Naive thymus-derived CD4-positive, alpha-beta T cell (primary cell): ENCODE measurements around the gene NR4A3. TPM values are rescaled to one million over a fixed set of nuclear protein-coding genes. Genes with fewer than 3 reads are reported as not detected.

Experiments used
- ATAC-seq: fragments of 150-1000 bp; cut with Tn5 transposase; 2 replicates; pipeline ENCODE4 v1.10.0; 2021; ENCODE audit warnings: mild to moderate bottlenecking, moderate library complexity
- CTCF ChIA-PET: fragments of 350-600 bp; sonication (Branson Sonifier 250); formaldehyde crosslinking; loops from one replicate; lab custom pipeline; 2021; ENCODE audit warnings: antibody characterized with exemption; lab: Charles Lee
- POLR2A ChIA-PET: fragments of 350-600 bp; sonication (Branson Sonifier 250); formaldehyde crosslinking; loops from one replicate; lab custom pipeline; 2021; ENCODE audit warnings: antibody characterized with exemption, inconsistent platforms; lab: Charles Lee
- DNase-seq, 9 donors: peaks; one replicate each; pipeline versions ENCODE4 v3.0.0 to v3.0.0-alpha.2; 2020 to 2022; ENCODE audit warnings: mixed read lengths in 1 of 9
- H3K27ac ChIP-seq: one replicate; pipeline ENCODE4 v1.7.0; 2013; ENCODE audit warnings: mild to moderate bottlenecking, low read depth, low read length, moderate library complexity
- H3K27me3 ChIP-seq, 2 donors: one replicate each; pipeline ENCODE4 v1.7.0; 2013; ENCODE audit warnings: low read length in 2 of 2, mild to moderate bottlenecking in 2 of 2, moderate library complexity in 2 of 2; ENCODE audit not compliant: control insufficient read depth in 2 of 2, insufficient read depth in 2 of 2
- H3K36me3 ChIP-seq, 3 experiments: 1 replicate in 2 of 3; 2 replicates in 1 of 3; pipeline ENCODE4 v1.7.0; 2013; ENCODE audit warnings: low read length in 3 of 3, mild to moderate bottlenecking in 3 of 3, moderate library complexity in 1 of 3; ENCODE audit not compliant: insufficient read depth in 3 of 3, control insufficient read depth in 2 of 3
- H3K4me1 ChIP-seq, 2 donors: one replicate each; pipeline ENCODE4 v1.7.0; 2013; ENCODE audit warnings: low read length in 2 of 2, mild to moderate bottlenecking in 2 of 2, moderate library complexity in 1 of 2; ENCODE audit not compliant: control insufficient read depth in 2 of 2, insufficient read depth in 2 of 2
- H3K4me3 ChIP-seq: 2 replicates; pipeline ENCODE4 v1.7.0; 2013; ENCODE audit warnings: mild to moderate bottlenecking, low read length
- H3K9me3 ChIP-seq, 3 experiments: 1 replicate in 2 of 3; 2 replicates in 1 of 3; pipeline ENCODE4 v1.7.0; 2013; ENCODE audit warnings: low read length in 3 of 3; ENCODE audit not compliant: control insufficient read depth in 2 of 3
- H3K27ac Mint-ChIP-seq, 9 donors: one replicate each; pipeline ENCODE4 v1.8.0; 2020 to 2022; ENCODE audit warnings: mixed read lengths in 9 of 9, mild to moderate bottlenecking in 8 of 9, moderate library complexity in 5 of 9, inconsistent platforms in 2 of 9
- H3K27me3 Mint-ChIP-seq, 5 donors: one replicate each; pipeline ENCODE4 v1.8.0; 2021 to 2022; ENCODE audit warnings: mixed read lengths in 5 of 5, mild to moderate bottlenecking in 1 of 5
- H3K36me3 Mint-ChIP-seq, 5 donors: one replicate each; pipeline ENCODE4 v1.8.0; 2020 to 2022; ENCODE audit warnings: mixed read lengths in 5 of 5, mild to moderate bottlenecking in 3 of 5, inconsistent platforms in 1 of 5
- H3K4me1 Mint-ChIP-seq, 7 donors: one replicate each; pipeline ENCODE4 v1.8.0; 2020 to 2022; ENCODE audit warnings: mixed read lengths in 7 of 7, mild to moderate bottlenecking in 3 of 7, inconsistent platforms in 1 of 7
- H3K4me3 Mint-ChIP-seq, 10 donors: one replicate each; pipeline ENCODE4 v1.8.0; 2020 to 2022; ENCODE audit warnings: mild to moderate bottlenecking in 10 of 10, mixed read lengths in 10 of 10, moderate library complexity in 6 of 10, inconsistent platforms in 2 of 10
- H3K9me3 Mint-ChIP-seq, 11 donors: one replicate each; pipeline ENCODE4 v1.8.0; 2020 to 2022; ENCODE audit warnings: mixed read lengths in 11 of 11, mild to moderate bottlenecking in 4 of 11, inconsistent platforms in 1 of 11, moderate library complexity in 1 of 11
- intact Hi-C, 2 donors: fragments of 100-400 bp; cut with micrococcal nuclease; formaldehyde crosslinking; loops; one replicate each; pipeline ENCODE4 v1.15.1; 2023
- polyA plus RNA-seq, 2 donors: library from polyadenylated mRNA; unstranded; fragments of 300-500 nt; fragmentation: Illumina TruSeq; gene quantifications; one replicate each; pipeline ENCODE4 v1.2.3, GENCODE V29; 2021
- total RNA-seq, 6 experiments: library from RNA in 5 of 6; stranded (reverse) in 5 of 6; gene quantifications; 1 replicate in 5 of 6; 2 replicates in 1 of 6; pipeline ENCODE4 v1.2.3 and lab custom pipeline; 2021 to 2026

NR4A3 gene
- total and polyA plus RNA-seq, 7 experiments from 2014 or later, result 0.08 to 20.2 (median 5.6) TPM; not detected in 2

DNA sequence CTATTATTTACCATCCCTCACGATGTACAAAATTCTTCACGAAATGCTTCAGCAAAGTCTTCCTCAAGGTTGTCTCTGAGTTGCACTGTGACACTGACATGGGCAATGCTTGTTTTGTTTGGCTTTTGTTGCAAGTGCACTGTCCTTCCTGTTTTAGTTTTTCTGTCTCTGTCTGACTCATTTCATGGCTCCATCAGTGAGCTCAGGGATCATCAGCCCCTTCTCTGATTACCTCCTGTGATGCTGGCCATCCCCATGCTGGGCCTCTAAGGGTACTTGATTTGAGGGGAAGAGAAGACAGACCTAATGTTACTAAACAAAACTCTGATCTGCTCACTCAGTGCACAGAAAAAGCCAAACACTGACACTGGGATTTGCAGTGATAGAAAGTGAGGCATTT is 47.2 kb downstream of the NR4A3 start:
- Mint-ChIP-seq H3K4me1 (peaks cover 0 to 36% (median 0%) of the 10 kb centered on the region in 7 donors), H3K27ac (peak overlapping the region in 1 of 9 donors; percentile 68), H3K4me3 (peak overlapping the region in 1 of 10 donors; percentile 24), H3K27me3 (no peaks in the 10 kb centered on the region), H3K36me3 (no peaks in the 10 kb centered on the region), H3K9me3 (no peaks in the 10 kb centered on the region)
- intact Hi-C loops, result loop anchor here in 1 of 2 donors (5.0 to 10.0 kb wide), 2 partner anchors 47 to 144 kb away; partner anchors contain the start of gene NR4A3
- Histone ChIP-seq H3K27me3 (no peaks in the 10 kb centered on the region), H3K9me3 (no peaks in the 10 kb centered on the region), H3K4me3 (no peak overlapping the region), H3K4me1 (no peaks in the 10 kb centered on the region), H3K27ac (no peak overlapping the region), H3K36me3 (no peaks in the 10 kb centered on the region)
- ChIA-PET POLR2A (no interaction called here), CTCF (interaction anchor here (0.6 kb wide), 1 partner anchor 635 kb away, joined by 3 read pairs; no protein-coding TSS in a partner anchor)
- DNase-seq (no peak), ATAC-seq (no peak)

DNA sequence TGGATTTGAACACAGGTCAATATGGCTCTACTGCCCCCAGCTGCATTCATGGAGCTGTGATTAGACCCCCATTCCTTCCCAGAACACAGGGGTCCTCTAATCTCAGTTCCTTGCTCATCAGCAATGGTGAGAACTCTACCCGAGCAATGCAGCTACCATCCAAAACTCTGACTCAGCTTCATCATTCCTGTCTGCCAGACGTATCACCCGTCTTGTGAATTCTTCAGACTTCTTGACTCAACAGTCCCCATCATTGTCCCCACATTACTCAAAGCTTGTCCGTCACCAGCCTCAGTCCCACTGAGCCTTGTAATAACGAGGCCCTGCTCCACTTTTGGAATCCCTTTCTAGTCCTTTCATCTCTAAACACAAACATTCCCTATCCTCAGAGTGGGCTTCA is 48.4 kb downstream of the NR4A3 start:
- H3K4me3 ChIP-seq, result no peak overlapping the region
- no peaks in the 10 kb centered on the region for H3K9me3 Mint-ChIP-seq
- H3K4me1 ChIP-seq, result no peaks in the 10 kb centered on the region
- POLR2A ChIA-PET, result no interaction called here
- no peaks in the 10 kb centered on the region for H3K27me3 ChIP-seq
- H3K27me3 Mint-ChIP-seq, result peaks cover 0 to 3% (median 0%) of the 10 kb centered on the region in 5 donors
- intact Hi-C loops, result no loop called here
- H3K36me3 ChIP-seq, result no peaks in the 10 kb centered on the region
- CTCF ChIA-PET, result no interaction called here
- H3K27ac Mint-ChIP-seq, result no peak overlapping the region
- H3K36me3 Mint-ChIP-seq, result peaks cover 0 to under 1% (median 0%) of the 10 kb centered on the region in 5 donors
- H3K27ac ChIP-seq, result no peak overlapping the region
- no peaks in the 10 kb centered on the region for H3K9me3 ChIP-seq
- H3K4me3 Mint-ChIP-seq, result no peak overlapping the region
- peaks cover 0 to 36% (median 0%) of the 10 kb centered on the region in 7 donors for H3K4me1 Mint-ChIP-seq
- DNase-seq (no peak), ATAC-seq (no peak)

DNA sequence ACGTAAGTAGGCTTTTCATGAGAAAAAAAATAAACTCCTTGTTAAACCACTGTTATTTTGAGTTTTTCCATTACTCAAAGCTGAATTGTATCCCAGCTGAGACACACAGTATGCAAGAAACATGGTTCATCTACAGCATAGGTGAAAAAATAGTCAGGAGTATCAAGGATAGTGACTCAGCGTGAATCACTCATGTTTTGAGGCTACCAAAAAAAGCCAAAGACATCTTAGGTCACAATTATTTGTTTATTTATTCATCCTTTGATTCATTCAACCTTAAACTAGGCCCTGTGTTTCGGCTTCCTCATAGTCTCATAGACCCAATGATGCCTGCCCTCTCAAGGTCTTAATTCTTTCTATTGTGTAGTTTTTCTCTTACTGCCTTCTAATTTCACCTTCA is 51.8 kb downstream of the NR4A3 start:
- H3K27ac Mint-ChIP-seq, result no peak overlapping the region
- no peak overlapping the region for H3K27ac ChIP-seq
- H3K4me1 ChIP-seq, result no peaks in the 10 kb centered on the region
- no peak for ATAC-seq
- no peaks in the 10 kb centered on the region for H3K9me3 ChIP-seq
- H3K9me3 Mint-ChIP-seq, result peaks cover 0 to 3% (median 0%) of the 10 kb centered on the region in 11 donors
- H3K4me3 ChIP-seq, result no peak overlapping the region
- no peak overlapping the region for H3K4me3 Mint-ChIP-seq
- no peaks in the 10 kb centered on the region for H3K27me3 ChIP-seq
- peaks cover 0 to 6% (median 0%) of the 10 kb centered on the region in 5 donors for H3K36me3 Mint-ChIP-seq
- peaks cover 0 to 22% (median 0%) of the 10 kb centered on the region in 7 donors for H3K4me1 Mint-ChIP-seq
- DNase-seq, result no peak
- intact Hi-C loops, result no loop called here
- peaks cover 0 to 11% (median 0%) of the 10 kb centered on the region in 5 donors for H3K27me3 Mint-ChIP-seq
- CTCF ChIA-PET, result no interaction called here
- POLR2A ChIA-PET, result no interaction called here
- H3K36me3 ChIP-seq, result no peaks in the 10 kb centered on the region

DNA sequence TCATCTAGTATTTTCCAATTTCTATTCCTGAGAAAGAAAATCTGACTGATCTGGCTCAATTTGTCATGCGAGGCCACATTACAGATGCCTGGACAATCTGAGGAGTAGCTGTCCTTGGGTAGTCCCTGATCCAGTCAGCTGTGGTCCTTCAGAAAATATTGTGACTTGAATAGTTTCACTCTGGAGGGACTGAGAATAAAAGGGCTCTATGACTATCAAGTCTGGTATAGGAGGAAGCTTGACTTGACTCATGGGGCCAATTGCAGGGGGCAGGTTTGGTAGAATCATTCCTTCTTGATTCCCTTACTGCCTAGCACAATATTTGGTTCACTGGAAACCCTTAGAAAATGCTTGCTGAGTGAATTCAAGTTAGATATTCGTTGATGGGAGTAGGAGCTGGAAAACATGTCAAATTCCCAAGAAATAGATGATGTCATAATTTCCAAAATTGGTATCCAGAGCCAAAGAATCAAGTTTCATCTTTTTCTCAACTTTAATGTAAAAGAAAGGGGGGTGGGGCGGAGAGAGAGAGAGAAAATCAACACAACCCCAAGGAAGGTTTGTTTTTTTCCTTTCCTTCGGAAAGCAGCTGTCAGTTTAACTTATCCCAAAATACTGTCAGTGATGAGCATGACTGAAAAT is 52.4 kb downstream of the NR4A3 start:
- Mint-ChIP-seq H3K36me3 (peaks cover 0 to 6% (median 0%) of the 10 kb centered on the region in 5 donors), H3K4me1 (peaks cover 0 to 16% (median 0%) of the 10 kb centered on the region in 7 donors), H3K9me3 (peaks cover 0 to 3% (median 0%) of the 10 kb centered on the region in 11 donors), H3K27ac (no peak overlapping the region), H3K27me3 (peaks cover 0 to 11% (median 0%) of the 10 kb centered on the region in 5 donors), H3K4me3 (no peak overlapping the region)
- no peak overlapping the region for H3K4me3 ChIP-seq
- H3K9me3 ChIP-seq, result no peaks in the 10 kb centered on the region
- H3K4me1 ChIP-seq, result no peaks in the 10 kb centered on the region
- ChIA-PET CTCF (no interaction called here), POLR2A (no interaction called here)
- intact Hi-C loops, result no loop called here
- H3K27ac ChIP-seq, result no peak overlapping the region
- no peaks in the 10 kb centered on the region for H3K36me3 ChIP-seq
- no peak for ATAC-seq
- no peaks in the 10 kb centered on the region for H3K27me3 ChIP-seq
- no peak for DNase-seq

DNA sequence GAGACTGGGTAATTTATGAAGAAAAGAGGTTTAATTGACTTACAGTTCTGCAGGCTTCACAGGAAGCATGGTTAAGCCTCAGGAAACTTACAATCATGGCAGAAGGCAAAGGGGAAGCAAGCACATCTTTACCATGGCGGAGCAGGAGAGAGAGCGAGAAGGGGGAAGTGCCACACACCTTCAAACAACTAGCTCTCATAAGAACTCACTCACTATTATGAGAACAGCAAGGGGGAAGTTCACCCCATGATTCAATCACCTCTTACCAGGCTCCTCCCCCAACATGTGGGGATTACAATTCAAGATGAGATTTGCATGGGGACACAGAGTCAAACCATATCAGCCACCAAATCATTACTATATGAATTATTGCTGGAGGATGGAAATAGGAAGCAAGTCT is 54.5 kb downstream of the NR4A3 start:
- H3K4me3 ChIP-seq, result no peak overlapping the region
- Mint-ChIP-seq H3K4me3 (no peak overlapping the region), H3K36me3 (peaks cover 0 to 9% (median 2%) of the 10 kb centered on the region in 5 donors), H3K4me1 (peaks cover 0 to 3% (median 0%) of the 10 kb centered on the region in 7 donors), H3K27me3 (peaks cover 0 to 11% (median 0%) of the 10 kb centered on the region in 5 donors), H3K27ac (no peak overlapping the region), H3K9me3 (peaks cover 0 to 7% (median 0%) of the 10 kb centered on the region in 11 donors)
- intact Hi-C loops, result no loop called here
- H3K36me3 ChIP-seq, result no peaks in the 10 kb centered on the region
- POLR2A ChIA-PET, result no interaction called here
- no peaks in the 10 kb centered on the region for H3K9me3 ChIP-seq
- no peak overlapping the region for H3K27ac ChIP-seq
- CTCF ChIA-PET, result no interaction called here
- ATAC-seq (no peak), DNase-seq (no peak)
- no peaks in the 10 kb centered on the region for H3K27me3 ChIP-seq
- H3K4me1 ChIP-seq, result no peaks in the 10 kb centered on the region

DNA sequence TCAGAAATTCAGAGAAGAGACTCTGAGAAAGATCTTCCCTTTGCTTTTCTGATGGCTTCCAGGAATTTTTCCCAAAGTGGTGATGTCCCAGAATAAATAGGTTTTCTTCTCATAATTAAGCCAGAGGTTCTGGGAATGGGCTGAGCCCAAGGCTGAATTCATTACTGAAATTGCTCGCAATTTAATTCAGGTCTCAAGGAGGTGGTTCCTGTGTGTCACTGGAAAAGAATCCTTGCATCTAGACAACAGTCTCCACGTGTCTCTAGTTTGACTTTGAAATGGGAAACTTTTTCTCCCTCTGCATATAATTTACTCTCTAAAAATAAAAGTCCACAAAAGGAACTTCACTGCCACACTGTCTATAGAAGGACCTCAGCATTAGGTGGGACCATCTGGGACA is 57.0 kb downstream of the NR4A3 start:
- H3K9me3 ChIP-seq, result no peaks in the 10 kb centered on the region
- Mint-ChIP-seq H3K36me3 (peaks cover 0 to 9% (median 6%) of the 10 kb centered on the region in 5 donors), H3K27ac (no peak overlapping the region), H3K9me3 (peaks cover 0 to 7% (median 0%) of the 10 kb centered on the region in 11 donors), H3K4me1 (peaks cover 0 to 6% (median 0%) of the 10 kb centered on the region in 7 donors), H3K4me3 (no peak overlapping the region), H3K27me3 (peaks cover 0 to 11% (median 0%) of the 10 kb centered on the region in 5 donors)
- DNase-seq (no peak), ATAC-seq (no peak)
- H3K27ac ChIP-seq, result no peak overlapping the region
- no peaks in the 10 kb centered on the region for H3K27me3 ChIP-seq
- ChIA-PET POLR2A (no interaction called here), CTCF (interaction anchor here (0.7 kb wide), 1 partner anchor 15 kb away, joined by 3 read pairs; no protein-coding TSS in a partner anchor)
- no peaks in the 10 kb centered on the region for H3K36me3 ChIP-seq
- no peak overlapping the region for H3K4me3 ChIP-seq
- intact Hi-C loops, result no loop called here
- H3K4me1 ChIP-seq, result no peaks in the 10 kb centered on the region
